Smooth muscle cell (in vitro differentiated cells): Measurements from ENCODE around the gene PFKFB3. TPM values are rescaled to one million over a fixed set of nuclear protein-coding genes. Genes with fewer than 3 reads are reported as not detected.
"Not testable (repeated sequence)": the region's sequence is repeated elsewhere in the genome, so short reads cannot be mapped to it uniquely, and the experiment has no call there.

ENCODE experiments used
- DNase-seq: peaks from one replicate; lab custom pipeline; 2025; ENCODE audit not compliant: unreplicated experiment; lab: John Stamatoyannopoulos, UW
- H2AFZ ChIP-seq: fragments of 200-600 bp; sonication (generic); 2 replicates; pipeline ENCODE4 v1.6.0; 2016; ENCODE audit warnings: antibody characterized with exemption, low read depth, mild to moderate bottlenecking
- H3F3A ChIP-seq: fragments of 200-600 bp; sonication (generic); 2 replicates; pipeline ENCODE4 v1.6.0; 2017; ENCODE audit warnings: antibody characterized with exemption, low read depth
- H3K27ac ChIP-seq: fragments of 200-600 bp; sonication (generic); 2 replicates; pipeline ENCODE4 v1.5.1; 2016; ENCODE audit warnings: low read depth, mild to moderate bottlenecking
- H3K27me3 ChIP-seq: fragments of 200-600 bp; sonication (generic); 2 replicates; pipeline ENCODE4 v1.6.1; 2016; ENCODE audit warnings: low read depth, mild to moderate bottlenecking
- H3K36me3 ChIP-seq: fragments of 200-600 bp; sonication (generic); 2 replicates; pipeline ENCODE4 v1.5.1; 2016; ENCODE audit warnings: low read depth
- H3K4me1 ChIP-seq: fragments of 200-600 bp; sonication (generic); 2 replicates; pipeline ENCODE4 v1.5.1; 2016; ENCODE audit warnings: low read depth
- H3K4me2 ChIP-seq: fragments of 200-600 bp; sonication (generic); 2 replicates; pipeline ENCODE4 v1.6.0; 2016; ENCODE audit warnings: mild to moderate bottlenecking
- H3K4me3 ChIP-seq: fragments of 200-600 bp; sonication (generic); 2 replicates; pipeline ENCODE4 v1.5.1; 2016; ENCODE audit warnings: mild to moderate bottlenecking
- H3K79me2 ChIP-seq: fragments of 200-600 bp; sonication (generic); 2 replicates; pipeline ENCODE4 v1.6.0; 2016; ENCODE audit warnings: low read depth, mild to moderate bottlenecking
- H3K9ac ChIP-seq: fragments of 200-600 bp; sonication (generic); 2 replicates; pipeline ENCODE4 v1.6.0; 2016; ENCODE audit warnings: low read depth
- H3K9me3 ChIP-seq: fragments of 200-600 bp; sonication (generic); replicated peaks from 2 replicates; pipeline ENCODE4 v1.5.1; 2016; ENCODE audit warnings: low read depth
- H4K20me1 ChIP-seq: fragments of 200-600 bp; sonication (generic); 2 replicates; pipeline ENCODE4 v1.6.0; 2016; ENCODE audit warnings: low read depth
- WGBS: methylation state at CpG from one replicate; pipeline ENCODE4 v1.1.7; 2016; ENCODE audit warnings: low lambda C conversion rate; 5-methylcytosine and 5-hydroxymethylcytosine counted together
- polyA plus RNA-seq: library from polyadenylated mRNA; unstranded; fragments of >200 nt; fragmentation: Nextera tagmentation; extraction: Ambion mirVana; gene quantifications from 2 replicates; pipeline ENCODE4 v1.2.1, GENCODE V29; 2016
- total RNA-seq: library from RNA; depleted of rRNA; stranded (reverse); fragments of >200 nt; gene quantifications from 2 replicates; pipeline ENCODE4 v1.2.3, GENCODE V29; 2014
- TF ChIP-seq, protein P1 (sequence below): fragments of 200-600 bp; sonication (generic); IDR thresholded peaks from 2 replicates; pipeline ENCODE4 v1.5.1; 2017; ENCODE audit warnings: borderline replicate concordance, mild to moderate bottlenecking, antibody characterized with exemption; ENCODE audit not compliant: insufficient read depth, poor library complexity, severe bottlenecking

PFKFB3 gene
- total and polyA plus RNA-seq, 2 experiments from 2014 or later = 61.3 to 68.3 TPM

- peaks cover 30% of the 10 kb centered on the region for H3F3A ChIP-seq
- peak overlapping the region; percentile 46 for H3K4me3 ChIP-seq
- no peaks in the 10 kb centered on the region for H3K27me3 ChIP-seq
- H3K4me1 ChIP-seq = peaks cover 27% of the 10 kb centered on the region
- WGBS = 32% methylated on average over 13 of the region's 16 CpGs
- H3K9ac ChIP-seq = no peak overlapping the region
- peaks cover 68% of the 10 kb centered on the region for H3K79me2 ChIP-seq
- DNase-seq = no peak
- H3K36me3 ChIP-seq = no peaks in the 10 kb centered on the region
- no peaks in the 10 kb centered on the region for H3K9me3 ChIP-seq
- no peak overlapping the region for H2AFZ ChIP-seq
- H4K20me1 ChIP-seq = peaks cover 10% of the 10 kb centered on the region
- peak overlapping the region; percentile 83 for H3K4me2 ChIP-seq
- TF ChIP-seq, protein P1, sequence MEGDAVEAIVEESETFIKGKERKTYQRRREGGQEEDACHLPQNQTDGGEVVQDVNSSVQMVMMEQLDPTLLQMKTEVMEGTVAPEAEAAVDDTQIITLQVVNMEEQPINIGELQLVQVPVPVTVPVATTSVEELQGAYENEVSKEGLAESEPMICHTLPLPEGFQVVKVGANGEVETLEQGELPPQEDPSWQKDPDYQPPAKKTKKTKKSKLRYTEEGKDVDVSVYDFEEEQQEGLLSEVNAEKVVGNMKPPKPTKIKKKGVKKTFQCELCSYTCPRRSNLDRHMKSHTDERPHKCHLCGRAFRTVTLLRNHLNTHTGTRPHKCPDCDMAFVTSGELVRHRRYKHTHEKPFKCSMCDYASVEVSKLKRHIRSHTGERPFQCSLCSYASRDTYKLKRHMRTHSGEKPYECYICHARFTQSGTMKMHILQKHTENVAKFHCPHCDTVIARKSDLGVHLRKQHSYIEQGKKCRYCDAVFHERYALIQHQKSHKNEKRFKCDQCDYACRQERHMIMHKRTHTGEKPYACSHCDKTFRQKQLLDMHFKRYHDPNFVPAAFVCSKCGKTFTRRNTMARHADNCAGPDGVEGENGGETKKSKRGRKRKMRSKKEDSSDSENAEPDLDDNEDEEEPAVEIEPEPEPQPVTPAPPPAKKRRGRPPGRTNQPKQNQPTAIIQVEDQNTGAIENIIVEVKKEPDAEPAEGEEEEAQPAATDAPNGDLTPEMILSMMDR = no peak
- H3K27ac ChIP-seq = peak overlapping the region; percentile 51
These were observed 38.2 kb upstream of the PFKFB3 start for GRCh38 chr10:6164271-6165095.

DNA sequence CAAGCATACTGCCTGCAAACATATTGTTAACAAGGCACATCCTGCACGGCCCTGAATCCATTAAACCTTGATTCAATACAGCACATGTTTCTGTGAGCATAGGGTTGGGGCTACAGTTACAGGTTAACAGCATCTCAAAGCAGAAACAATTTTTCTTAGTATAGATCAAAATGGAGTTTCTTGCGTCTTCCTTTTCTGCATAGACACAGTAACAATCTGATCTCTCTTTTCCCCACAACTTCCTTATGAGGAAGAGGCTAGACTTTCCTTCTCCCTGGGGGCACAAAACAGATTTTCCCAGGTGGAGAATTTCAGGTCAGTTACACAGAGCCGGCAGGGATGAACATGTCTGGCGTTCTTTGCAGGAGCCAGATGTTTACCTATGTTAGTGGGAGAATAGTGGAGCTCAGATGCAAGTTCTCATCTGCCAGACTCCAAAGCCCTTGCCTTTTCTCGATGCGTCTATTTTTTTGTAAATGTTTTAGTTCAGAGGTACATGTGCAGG lies 37.5 kb upstream of the PFKFB3 start:
- H3K27ac ChIP-seq = peak overlapping the region; percentile 51
- H3K36me3 ChIP-seq = no peaks in the 10 kb centered on the region
- peak overlapping the region; percentile 83 for H3K4me2 ChIP-seq
- peaks cover 33% of the 10 kb centered on the region for H3F3A ChIP-seq
- no peak overlapping the region for H3K9ac ChIP-seq
- no peak overlapping the region for H3K4me3 ChIP-seq
- H3K27me3 ChIP-seq = no peaks in the 10 kb centered on the region
- no peak overlapping the region for H2AFZ ChIP-seq
- no peak for DNase-seq
- no peaks in the 10 kb centered on the region for H3K9me3 ChIP-seq
- peaks cover 64% of the 10 kb centered on the region for H3K79me2 ChIP-seq
- TF ChIP-seq, protein P1 = no peak
- 48% methylated on average over 6 of the region's 6 CpGs for WGBS
- H4K20me1 ChIP-seq = peaks cover 10% of the 10 kb centered on the region
- H3K4me1 ChIP-seq = peaks cover 35% of the 10 kb centered on the region

GRCh38 chr10:6165933-6166332 lies 36.8 kb upstream of the PFKFB3 start:
- Histone ChIP-seq H3K79me2 (peaks cover 65% of the 10 kb centered on the region), H3K4me1 (peaks cover 41% of the 10 kb centered on the region), H3K4me2 (peak overlapping the region; percentile 83), H4K20me1 (peaks cover 14% of the 10 kb centered on the region), H3F3A (peaks cover 30% of the 10 kb centered on the region)
- 77% methylated on average over 15 of the region's 15 CpGs for WGBS
- H3K27me3 ChIP-seq, DNase-seq, H3K9ac ChIP-seq, H3K4me3 ChIP-seq, H3K9me3 ChIP-seq, H3K36me3 ChIP-seq, H2AFZ ChIP-seq, H3K27ac ChIP-seq: not testable (repeated sequence)

DNA sequence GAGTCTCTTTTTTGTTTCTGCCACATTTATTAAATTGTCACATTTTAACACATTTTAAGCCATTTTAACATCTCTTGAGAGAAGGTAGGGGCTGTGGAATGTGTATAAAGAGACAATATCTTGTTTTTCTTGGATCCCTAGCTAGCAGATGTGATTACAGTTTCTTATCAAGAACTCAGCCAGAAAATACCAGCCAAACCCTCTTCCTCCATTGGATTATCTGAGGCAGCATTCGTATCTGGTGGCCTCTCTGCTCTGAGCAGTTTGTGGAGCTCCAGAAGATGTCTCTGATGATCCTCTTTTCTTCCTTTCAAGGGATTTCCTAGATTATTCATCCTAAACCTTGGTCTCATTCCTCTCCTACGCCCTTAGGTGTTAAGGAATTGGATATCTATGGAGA lies 35.3 kb upstream of the PFKFB3 start:
- Histone ChIP-seq H3K36me3 (no peaks in the 10 kb centered on the region), H3K4me3 (no peak overlapping the region), H3K27ac (peak overlapping the region; percentile 62), H2AFZ (no peak overlapping the region), H3K79me2 (peaks cover 72% of the 10 kb centered on the region), H3K4me2 (peak overlapping the region; percentile 60), H3K4me1 (peaks cover 41% of the 10 kb centered on the region), H3K9me3 (no peaks in the 10 kb centered on the region), H3F3A (peaks cover 28% of the 10 kb centered on the region), H3K9ac (no peak overlapping the region), H3K27me3 (no peaks in the 10 kb centered on the region), H4K20me1 (peaks cover 16% of the 10 kb centered on the region)
- WGBS = 38% methylated on average over 2 of the region's 2 CpGs
- TF ChIP-seq, protein P1 = no peak
- no peak for DNase-seq
